GM12878 (cell line): Measurements from ENCODE around the gene MAP2K7. TPM values are rescaled to one million over a fixed set of nuclear protein-coding genes. Genes with fewer than 3 reads are reported as not detected.
A peak's percentile ranks its signal among the peaks of the same experiment; 100 is the strongest.

Source experiments
- ATAC-seq: fragments of 200-7000 bp; cut with Tn5 transposase; 3 replicates; pipeline ENCODE4 v1.9.1; 2020; ENCODE audit warnings: mild to moderate bottlenecking, moderate library complexity
- BruUV-seq: library from RNA; stranded (reverse); fragments of 400-500 nt; replicated peaks from 2 replicates; lab custom pipeline; 2021; lab: Mats Ljungman, UMichigan
- CTCF ChIA-PET: fragments of 300-600 bp; sonication (Branson Sonifier 250); formaldehyde crosslinking; extraction: SDS; loops from one replicate; lab custom pipeline; 2021; ENCODE audit warnings: inconsistent platforms; lab: Yijun Ruan, JAX
- POLR2A ChIA-PET: fragments of 350-600 bp; formaldehyde crosslinking; extraction: SDS; loops from one replicate; lab custom pipeline; 2021; ENCODE audit warnings: inconsistent platforms; lab: Charles Lee
- RAD21 ChIA-PET: fragments of 300-600 bp; sonication (Branson Sonifier 250); formaldehyde crosslinking; loops from one replicate; lab custom pipeline; 2023; ENCODE audit warnings: antibody characterized with exemption; ENCODE audit not compliant: unreplicated experiment; lab: Charles Lee
- SMC1A ChIA-PET: fragments of 300-600 bp; sonication (Branson Sonifier 250); formaldehyde crosslinking; loops from one replicate; lab custom pipeline; 2023; ENCODE audit not compliant: unreplicated experiment, uncharacterized antibody; lab: Charles Lee
- DNase-seq: peaks from one replicate; pipeline ENCODE4 v3.0.0-alpha.2; 2011; ENCODE audit warnings: low read depth, low spot score
- FAIRE-seq: peaks from 3 replicates; lab custom pipeline; 2011; peaks lifted over from hg19 to GRCh38; lab: Jason Lieb, UNC
- H2AFZ ChIP-seq: 2 replicates; pipeline ENCODE4 v1.6.0; 2011; ENCODE audit warnings: low read depth, low read length, control low read depth; ENCODE audit not compliant: control insufficient read depth
- H3K27ac ChIP-seq: 2 replicates; pipeline ENCODE4 v1.5.1; 2011; ENCODE audit warnings: control low read depth; ENCODE audit not compliant: control insufficient read depth, insufficient read depth
- H3K27me3 ChIP-seq, 2 experiments: replicated peaks in 1 of 2; 2 replicates each; pipeline versions ENCODE4 v1.6.0 to v1.6.1; 2011; ENCODE audit warnings: low read length in 1 of 2; ENCODE audit not compliant: control insufficient read depth in 2 of 2, insufficient read depth in 2 of 2
- H3K36me3 ChIP-seq, 2 experiments: 2 replicates each; pipeline ENCODE4 v1.5.1; 2011; ENCODE audit warnings: low read length in 1 of 2; ENCODE audit not compliant: control insufficient read depth in 2 of 2, insufficient read depth in 2 of 2
- H3K4me1 ChIP-seq: 2 replicates; pipeline ENCODE4 v1.6.1; 2011; ENCODE audit warnings: mild to moderate bottlenecking, low read length, moderate library complexity, mixed read lengths; ENCODE audit not compliant: control insufficient read depth, insufficient read depth
- H3K4me2 ChIP-seq: 2 replicates; pipeline ENCODE4 v1.6.0; 2011; ENCODE audit warnings: control low read depth; ENCODE audit not compliant: control insufficient read depth, insufficient read depth
- H3K4me3 ChIP-seq: fragments of 200-600 bp; sonication (generic); 2 replicates; pipeline ENCODE4 v1.5.1; 2016
- H3K79me2 ChIP-seq: 2 replicates; pipeline ENCODE4 v1.6.0; 2011; ENCODE audit warnings: low read length; ENCODE audit not compliant: control insufficient read depth, insufficient read depth
- H3K9ac ChIP-seq: 2 replicates; pipeline ENCODE4 v1.8.0; 2011; ENCODE audit warnings: low read length, control low read depth, mixed read lengths; ENCODE audit not compliant: control insufficient read depth, insufficient read depth
- H3K9me3 ChIP-seq: replicated peaks from 3 replicates; pipeline ENCODE4 v1.5.1; 2011; ENCODE audit warnings: mild to moderate bottlenecking, low read length; ENCODE audit not compliant: control insufficient read depth, insufficient read depth
- H4K20me1 ChIP-seq: 2 replicates; pipeline ENCODE4 v1.6.0; 2011; ENCODE audit not compliant: control insufficient read depth, insufficient read depth
- ATF3 ChIP-seq: IDR thresholded peaks from 2 replicates; pipeline ENCODE4 v1.6.1; 2011; ENCODE audit warnings: low read depth, mild to moderate bottlenecking, low read length, moderate library complexity, borderline replicate concordance; ENCODE audit errors: extremely low read depth
- ATF7 ChIP-seq: fragments of 450-650 bp; IDR thresholded peaks from 2 replicates; pipeline ENCODE4 v1.6.1; 2016; ENCODE audit warnings: low read depth, mild to moderate bottlenecking
- BCLAF1 ChIP-seq: fragments of 450-650 bp; IDR thresholded peaks from 2 replicates; pipeline ENCODE4 v1.6.1; 2017; ENCODE audit warnings: antibody characterized with exemption, mild to moderate bottlenecking, moderate library complexity
- CREM ChIP-seq: IDR thresholded peaks from 2 replicates; pipeline ENCODE4 v1.6.1; 2014; ENCODE audit warnings: antibody characterized with exemption, low read depth
- CTCF ChIP-seq, 3 experiments: IDR thresholded peaks in 2 of 3; conservative IDR thresholded peaks in 1 of 3; 2 replicates each; pipeline ENCODE4 v1.5.1; 2011; ENCODE audit warnings: low read depth in 3 of 3, low read length in 3 of 3, mild to moderate bottlenecking in 3 of 3, control low read depth in 2 of 3, moderate library complexity in 2 of 3, inconsistent platforms in 1 of 3, mixed read lengths in 1 of 3; ENCODE audit not compliant: control insufficient read depth in 2 of 3, insufficient read depth in 1 of 3; ENCODE audit errors: extremely low read depth in 1 of 3
- ESRRA ChIP-seq: IDR thresholded peaks from 2 replicates; pipeline ENCODE4 v1.6.1; 2012; ENCODE audit warnings: mild to moderate bottlenecking, low read length, improper control_type of control experiment
- HDGF ChIP-seq: fragments of 450-650 bp; IDR thresholded peaks from 2 replicates; pipeline ENCODE4 v1.6.1; 2016; ENCODE audit warnings: antibody characterized with exemption
- POLR2AphosphoS2 ChIP-seq: IDR thresholded peaks from 2 replicates; pipeline ENCODE4 v1.6.1; 2011; ENCODE audit warnings: low read depth, mild to moderate bottlenecking, low read length, improper control_type of control experiment, moderate library complexity
- SREBF1 ChIP-seq: IDR thresholded peaks from 2 replicates; pipeline ENCODE4 v1.6.1; 2012; ENCODE audit warnings: mild to moderate bottlenecking, low read length
- WGBS: methylation state at CpG from one replicate; pipeline ENCODE4 v1.1.6; 2016; ENCODE audit warnings: low lambda C conversion rate; ENCODE audit not compliant: insufficient replicate concordance, insufficient coverage; ENCODE audit errors: missing lambda C conversion rate; 5-methylcytosine and 5-hydroxymethylcytosine counted together
- in situ Hi-C: fragments of 300-500 bp; cut with MboI; formaldehyde crosslinking; loops from 9 replicates; pipeline ENCODE4 v1.14.3; 2018; ENCODE audit warnings: mixed read lengths
- intact Hi-C: fragments of 100-400 bp; cut with micrococcal nuclease; formaldehyde crosslinking; loops from one replicate; pipeline ENCODE4 v1.14.2; 2022; ENCODE audit not compliant: unreplicated experiment
- polyA plus RNA-seq, 11 experiments: library from polyadenylated mRNA; depleted of rRNA in 4 of 11; unstranded in 6 of 11; stranded (reverse) in 5 of 11; fragments of >200 nt; fragmentation: Nextera tagmentation in 4 of 11; fragmentation: Illumina TruSeq in 1 of 11; extraction: Ambion mirVana in 4 of 11; extraction: Trizol in 1 of 11; gene quantifications; 1 replicate in 1 of 11; 2 replicates in 10 of 11; pipeline versions ENCODE4 v1.2.1 to v1.2.3, GENCODE V29; 2011 to 2016; ENCODE audit warnings: inconsistent platforms in 2 of 11, missing spikeins in 2 of 11, low read depth in 1 of 11
- total RNA-seq, 4 experiments: library from RNA; depleted of rRNA in 3 of 4; stranded (reverse); fragments of >200 nt in 3 of 4; fragmentation: Illumina TruSeq in 1 of 4; extraction: Trizol in 1 of 4; gene quantifications; 2 replicates each; pipeline versions ENCODE4 v1.2.1 to v1.2.3, GENCODE V29; 2013 to 2021

The MAP2K7 gene
- total and polyA plus RNA-seq, 10 of the 15 experiments (the other 5 are each of a cell fraction or from before 2014, with no cell fraction given), result 0.34 to 32.2 (median 6.7) TPM

GRCh38 chr19:7927605-7928333 is 24.1 kb downstream of the MAP2K7 start:
- no peak for TF ChIP-seq ATF7
- no peak for FAIRE-seq
- SMC1A ChIA-PET, result interaction anchor here (2.2 kb wide), 1 partner anchor 16 kb away, joined by 10 read pairs; the partner anchor contains the start of gene TIMM44
- ATAC-seq, result no peak
- Histone ChIP-seq H2AFZ (no peak overlapping the region), H3K9ac (no peak overlapping the region), H3K9me3 (no peaks in the 10 kb centered on the region), H3K4me3 (no peak overlapping the region), H3K27me3 (no peaks in the 10 kb centered on the region), H3K4me1 (no peaks in the 10 kb centered on the region; the same call in 1 of the 2 replicates), H3K79me2 (no peaks in the 10 kb centered on the region), H4K20me1 (no peaks in the 10 kb centered on the region; the same call in 1 of the 2 replicates), H3K36me3 (peaks cover 7 to 21% of the 10 kb centered on the region in 2 experiments; a peak in 3 of 4 replicates), H3K27ac (no peak overlapping the region), H3K4me2 (no peak overlapping the region)
- CTCF ChIA-PET, result interaction anchor here (1.9 kb wide), 1 partner anchor 17 kb away, joined by 8 read pairs; no protein-coding TSS in a partner anchor
- RAD21 ChIA-PET, result interaction anchor here (1.8 to 2.2 kb wide), 2 partner anchors 8 to 16 kb away, joined by 5 to 11 read pairs; partner anchors contain the start of genes SNAPC2 and TIMM44
- in situ Hi-C loops (no loop called here), intact Hi-C loops (no loop called here)
- WGBS, result 86% methylated on average over 23 of the region's 23 CpGs
- POLR2A ChIA-PET, result interaction anchor here (0.6 kb wide), 1 partner anchor 47 kb away, joined by 3 read pairs; no protein-coding TSS in a partner anchor
- DNase-seq, result no peak
- BruUV-seq, result no TSS peak

- Histone ChIP-seq H2AFZ (no peak overlapping the region), H3K27ac (no peak overlapping the region), H3K9ac (no peak overlapping the region), H3K4me1 (no peaks in the 10 kb centered on the region; the same call in 1 of the 2 replicates), H4K20me1 (no peaks in the 10 kb centered on the region; the same call in 1 of the 2 replicates), H3K4me3 (no peak overlapping the region), H3K27me3 (no peaks in the 10 kb centered on the region), H3K9me3 (no peaks in the 10 kb centered on the region), H3K79me2 (no peaks in the 10 kb centered on the region), H3K36me3 (peaks cover 7 to 27% of the 10 kb centered on the region in 2 experiments; a peak in 3 of 4 replicates), H3K4me2 (no peak overlapping the region)
- DNase-seq, result no peak
- FAIRE-seq, result no peak
- CTCF ChIA-PET, result interaction anchor here (1.0 to 4.4 kb wide), 3 partner anchors 10 to 26 kb away, joined by 3 to 44 read pairs (median 8); partner anchors contain the start of genes MAP2K7 and TIMM44
- in situ Hi-C loops, result no loop called here
- WGBS, result 99% methylated on average over 9 of the region's 9 CpGs
- ATAC-seq, result no peak
- intact Hi-C loops, result no loop called here
- TSS peak; percentile 51 for BruUV-seq
- SMC1A ChIA-PET, result interaction anchor here (2.2 kb wide), 1 partner anchor 16 kb away, joined by 10 read pairs; the partner anchor contains the start of gene TIMM44
- POLR2A ChIA-PET, result interaction anchor here (0.5 to 0.6 kb wide), 2 partner anchors 18 to 46 kb away, joined by 3 read pairs; no protein-coding TSS in a partner anchor
- RAD21 ChIA-PET, result interaction anchor here (1.0 to 2.2 kb wide), 3 partner anchors 9 to 360 kb away, joined by 4 to 11 read pairs (median 5); partner anchors contain the start of genes SNAPC2 and TIMM44
- TF ChIP-seq CREM, result no peak
- no peak for TF ChIP-seq POLR2AphosphoS2
- no peak for TF ChIP-seq CTCF (IDR thresholded peaks at IDR 0.05 in 2 of 3, conservative IDR thresholded peaks at IDR 0.05 in 1 of 3; ENCODE audit: control insufficient read depth in 2 of 3, extremely low read depth in 1 of 3, insufficient read depth in 1 of 3, low read depth in 3 of 3, low read length in 3 of 3)
- no peak for TF ChIP-seq SREBF1
- TF ChIP-seq HDGF, result no peak
- no peak for TF ChIP-seq BCLAF1
- TF ChIP-seq ESRRA, result no peak
- TF ChIP-seq ATF3, result no peak
These were observed 24.6 kb downstream of the MAP2K7 start for GRCh38 chr19:7928334-7928706.
